NCI-H524 (cell line): ENCODE results near the gene TAS2R13.

ENCODE experiments used
- DNase-seq, 2 experiments: peaks; one replicate each; lab custom pipeline; 2025; lab: John Stamatoyannopoulos, UW

Gene TAS2R13

GRCh38 chr12:10909462-10909861, at the start of gene TAS2R13:
Gene TAS2R13, minus strand, starts transcription at chr12:10909562. Its CDS starts 264 bp downstream, at chr12:10909298.
- DNase-seq = no peak

GRCh38 chr12:10957741-10958140, 48.4 kb upstream of the TAS2R13 start:
- no peak for DNase-seq

- DNase-seq = no peak
These were observed 46.7 kb upstream of the TAS2R13 start for GRCh38 chr12:10956085-10956484.

- DNase-seq = no peak
These were observed 43.3 kb upstream of the TAS2R13 start for GRCh38 chr12:10952645-10953044.

- DNase-seq = no peak
These were observed 33.8 kb upstream of the TAS2R13 start for GRCh38 chr12:10943167-10943566.

- peak in 1 of 2 experiments; percentile 6 for DNase-seq
These were observed 32.7 kb upstream of the TAS2R13 start for GRCh38 chr12:10941916-10942607.

GRCh38 chr12:10941369-10941768, 32.0 kb upstream of the TAS2R13 start:
- no peak for DNase-seq

- no peak for DNase-seq
These were observed 31.0 kb upstream of the TAS2R13 start for GRCh38 chr12:10940389-10940788.

- no peak for DNase-seq
These were observed 29.8 kb upstream of the TAS2R13 start, which contains the start of gene TAS2R14 for GRCh38 chr12:10939163-10939562. Gene TAS2R14, minus strand, starts transcription at chr12:10939263. Its CDS starts 56 bp downstream, at chr12:10939207.

GRCh38 chr12:10936506-10936905, 27.1 kb upstream of the TAS2R13 start:
- DNase-seq = no peak

GRCh38 chr12:10928746-10929286, 19.5 kb upstream of the TAS2R13 start, which contains the start of gene PRH2:
Gene PRH2, plus strand, starts transcription at chr12:10929236. Its CDS starts 38 bp downstream, at chr12:10929274.
- DNase-seq = no peak

GRCh38 chr12:10926269-10926668, 16.9 kb upstream of the TAS2R13 start:
- no peak for DNase-seq

GRCh38 chr12:10919809-10920208, 10.4 kb upstream of the TAS2R13 start:
- no peak for DNase-seq

- no peak for DNase-seq
These were observed 1.0 kb upstream of the TAS2R13 start for GRCh38 chr12:10910380-10910779.

GRCh38 chr12:10904686-10905085, 4.7 kb downstream of the TAS2R13 start:
- DNase-seq = no peak

- no peak for DNase-seq
These were observed 7.9 kb downstream of the TAS2R13 start for GRCh38 chr12:10901427-10901826.

- no peak for DNase-seq
These were observed 8.4 kb downstream of the TAS2R13 start for GRCh38 chr12:10900972-10901371.

- no peak for DNase-seq
These were observed 8.8 kb downstream of the TAS2R13 start for GRCh38 chr12:10900530-10900929.

- DNase-seq = no peak
These were observed 12.5 kb downstream of the TAS2R13 start for GRCh38 chr12:10896854-10897253.

- no peak for DNase-seq
These were observed 17.4 kb downstream of the TAS2R13 start for GRCh38 chr12:10891937-10892336.

- DNase-seq = no peak
These were observed 20.1 kb downstream of the TAS2R13 start for GRCh38 chr12:10889226-10889625.

GRCh38 chr12:10884086-10884725, 25.2 kb downstream of the TAS2R13 start, which contains the start of gene PRH1:
Gene PRH1, minus strand, starts transcription at chr12:10884255. Its CDS starts 38 bp downstream, at chr12:10884217.
- no peak for DNase-seq

GRCh38 chr12:10873378-10873777, 36.0 kb downstream of the TAS2R13 start:
- no peak for DNase-seq
